Lower lobe of right lung (tissue), 2 donors: Measurements from ENCODE around the gene SAP30L. TPM values are rescaled to one million over a fixed set of nuclear protein-coding genes. Genes with fewer than 3 reads are reported as not detected.
A peak's percentile ranks its signal among the peaks of the same experiment; 100 is the strongest.

ENCODE experiments used
- ATAC-seq, 2 donors: fragments of 200-7000 bp; cut with Tn5 transposase; one replicate each; pipeline ENCODE4 v1.9.1; 2020 to 2022; ENCODE audit warnings: mild to moderate bottlenecking in 2 of 2, moderate library complexity in 2 of 2
- DNase-seq: peaks from one replicate; pipeline ENCODE4 v3.0.0-alpha.2; 2020
- H3K27ac ChIP-seq: fragments of 200-600 bp; one replicate; pipeline ENCODE4 v1.8.0; 2022
- H3K27me3 ChIP-seq: fragments of 200-600 bp; one replicate; pipeline ENCODE4 v1.8.0; 2022; ENCODE audit warnings: low read depth
- H3K36me3 ChIP-seq: fragments of 200-600 bp; one replicate; pipeline ENCODE4 v1.8.0; 2022; ENCODE audit warnings: mild to moderate bottlenecking
- H3K4me1 ChIP-seq: fragments of 200-600 bp; one replicate; pipeline ENCODE4 v1.8.0; 2022
- H3K4me3 ChIP-seq: fragments of 200-600 bp; one replicate; pipeline ENCODE4 v1.8.0; 2022; ENCODE audit warnings: mild to moderate bottlenecking
- H3K9me3 ChIP-seq: fragments of 200-600 bp; one replicate; pipeline ENCODE4 v1.8.0; 2022
- CTCF ChIP-seq: fragments of 200-600 bp; IDR thresholded peaks from one replicate; pipeline ENCODE4 v1.8.0; 2022; ENCODE audit warnings: antibody characterized with exemption, mild to moderate bottlenecking
- intact Hi-C: fragments of 100-400 bp; cut with DNase I; formaldehyde crosslinking; loops from one replicate; pipeline ENCODE4 v1.11.0; 2022
- total RNA-seq: library from RNA; stranded (reverse); fragmentation: NEBNext Ultra II Directional; extraction: Animal tissue kit (Norgen Biotek cat#: 25700); gene quantifications from one replicate; pipeline ENCODE4 v1.2.1, GENCODE V29; 2021
- donor health status: DM: no; HTN: yes; CAD: no; lungs with severe emphysema.

The SAP30L gene
- total RNA-seq, 1 donor from 2014 or later: 43.2 TPM

- no peak for DNase-seq
- Histone ChIP-seq H3K9me3 (no peaks in the 10 kb centered on the region), H3K4me3 (peak overlapping the region; percentile 78), H3K27me3 (no peaks in the 10 kb centered on the region), H3K27ac (peak overlapping the region; percentile 90), H3K4me1 (peaks cover 38% of the 10 kb centered on the region), H3K36me3 (peaks cover 31% of the 10 kb centered on the region)
- peak; percentile 9 to 25 for ATAC-seq
- intact Hi-C loops: no loop called here
- TF ChIP-seq CTCF: no peak
Measured at GRCh38 chr5:154444556-154445421, 1.0 kb upstream of the SAP30L start.

- H3K9me3 ChIP-seq: no peaks in the 10 kb centered on the region
- H3K36me3 ChIP-seq: peaks cover 20% of the 10 kb centered on the region
- peaks cover 41% of the 10 kb centered on the region for H3K4me1 ChIP-seq
- ATAC-seq (peak; percentile 37 to 57), DNase-seq (peak; percentile 71)
- H3K27me3 ChIP-seq: no peaks in the 10 kb centered on the region
- TF ChIP-seq CTCF: no peak
- intact Hi-C loops: no loop called here
- H3K27ac ChIP-seq: peak overlapping the region; percentile 90
- H3K4me3 ChIP-seq: peak overlapping the region; percentile 78
Measured at GRCh38 chr5:154446195-154447088, 645 bp downstream of the SAP30L start.

GRCh38 chr5:154447089-154447725 lies 1.4 kb downstream of the SAP30L start:
- TF ChIP-seq CTCF: no peak
- intact Hi-C loops: no loop called here
- peaks cover 41% of the 10 kb centered on the region for H3K4me1 ChIP-seq

GRCh38 chr5:154449786-154450185 lies 4.0 kb downstream of the SAP30L start:
- H3K4me1 ChIP-seq: peaks cover 33% of the 10 kb centered on the region
- no peak overlapping the region for H3K27ac ChIP-seq
- H3K9me3 ChIP-seq: no peaks in the 10 kb centered on the region
- H3K4me3 ChIP-seq: no peak overlapping the region
- TF ChIP-seq CTCF: no peak
- H3K36me3 ChIP-seq: peaks cover 39% of the 10 kb centered on the region
- DNase-seq (no peak), ATAC-seq (no peak)
- H3K27me3 ChIP-seq: no peaks in the 10 kb centered on the region
- intact Hi-C loops: no loop called here

More at GRCh38 chr5:154447089-154447725, 1.4 kb downstream of the SAP30L start:
- Histone ChIP-seq H3K36me3 (peaks cover 20% of the 10 kb centered on the region), H3K27me3 (no peaks in the 10 kb centered on the region), H3K9me3 (no peaks in the 10 kb centered on the region), H3K27ac (peak overlapping the region; percentile 90), H3K4me3 (peak overlapping the region; percentile 78)
- no peak for DNase-seq
- ATAC-seq: no peak

- no peak overlapping the region for H3K4me3 ChIP-seq
- H3K4me1 ChIP-seq: peaks cover 29% of the 10 kb centered on the region
- H3K36me3 ChIP-seq: peaks cover 61% of the 10 kb centered on the region
- no peak for ATAC-seq
- intact Hi-C loops: no loop called here
- no peak for DNase-seq
- TF ChIP-seq CTCF: no peak
- no peak overlapping the region for H3K27ac ChIP-seq
- H3K9me3 ChIP-seq: no peaks in the 10 kb centered on the region
- no peaks in the 10 kb centered on the region for H3K27me3 ChIP-seq
Measured at GRCh38 chr5:154451957-154452356, 6.2 kb downstream of the SAP30L start.
